HL-60 (cell line): ENCODE data around the gene EYA2.

ENCODE experiments used
- DNase-seq, 2 experiments: peaks; one replicate each; pipeline ENCODE4 v3.0.0-alpha.2; 2010 to 2020; ENCODE audit warnings: low read depth in 1 of 2, low spot score in 1 of 2
- H3K27ac ChIP-seq: fragments of 250-450 bp; sonication (Bioruptor Pico); replicated peaks from 2 replicates; pipeline ENCODE4 v1.5.1; 2020; ENCODE audit warnings: mild to moderate bottlenecking, moderate library complexity
- H3K27me3 ChIP-seq: fragments of 250-450 bp; sonication (Bioruptor Pico); 2 replicates; pipeline ENCODE4 v1.5.1; 2021; ENCODE audit warnings: mild to moderate bottlenecking, moderate library complexity; ENCODE audit not compliant: insufficient read depth, poor library complexity, severe bottlenecking
- H3K4me3 ChIP-seq: replicated peaks from 2 replicates; pipeline ENCODE4 v1.5.1; 2011; ENCODE audit warnings: mild to moderate bottlenecking, control low read depth, low read length; ENCODE audit not compliant: insufficient read depth
- CTCF ChIP-seq: IDR thresholded peaks from one replicate; pipeline ENCODE4 v1.5.1; 2011; ENCODE audit warnings: low read length, control low read depth, inconsistent platforms; ENCODE audit not compliant: insufficient read depth
- GABPA ChIP-seq: IDR thresholded peaks from 2 replicates; pipeline ENCODE4 v1.6.1; 2012; ENCODE audit warnings: low read depth
- POLR2AphosphoS5 ChIP-seq: IDR thresholded peaks from 2 replicates; pipeline ENCODE4 v1.6.1; 2012; ENCODE audit warnings: low read depth
- REST ChIP-seq: IDR thresholded peaks from 2 replicates; pipeline ENCODE4 v1.6.1; 2012; ENCODE audit warnings: low read depth; ENCODE audit not compliant: insufficient replicate concordance
- SPI1 ChIP-seq: IDR thresholded peaks from 2 replicates; pipeline ENCODE4 v1.6.1; 2012; ENCODE audit warnings: low read depth, mild to moderate bottlenecking, borderline replicate concordance

Gene EYA2

GRCh38 chr20:46849751-46850150, 44.9 kb upstream of the EYA2 start:
- H3K27me3 ChIP-seq: no peaks in the 10 kb centered on the region
- TF ChIP-seq CTCF (no peak), SPI1 (no peak), REST (no peak), GABPA (no peak), POLR2AphosphoS5 (no peak)
- no peak overlapping the region for H3K4me3 ChIP-seq
- DNase-seq: no peak
- no peak overlapping the region for H3K27ac ChIP-seq

GRCh38 chr20:46850416-46850815, 44.2 kb upstream of the EYA2 start:
- H3K27me3 ChIP-seq: no peaks in the 10 kb centered on the region
- TF ChIP-seq REST (no peak), CTCF (no peak), GABPA (no peak), POLR2AphosphoS5 (no peak), SPI1 (no peak)
- no peak overlapping the region for H3K4me3 ChIP-seq
- DNase-seq: no peak
- no peak overlapping the region for H3K27ac ChIP-seq

GRCh38 chr20:46850896-46851295, 43.7 kb upstream of the EYA2 start:
- no peak for DNase-seq
- no peaks in the 10 kb centered on the region for H3K27me3 ChIP-seq
- no peak overlapping the region for H3K27ac ChIP-seq
- TF ChIP-seq CTCF (no peak), POLR2AphosphoS5 (no peak), GABPA (no peak), SPI1 (no peak), REST (no peak)
- H3K4me3 ChIP-seq: no peak overlapping the region
